Gastroesophageal sphincter (tissue), 4 donors: ENCODE data around the gene VAV1. TPM values are rescaled to one million over a fixed set of nuclear protein-coding genes. Genes with fewer than 3 reads are reported as not detected.

Experiments used
- ATAC-seq: fragments of 150-250 bp; one replicate; pipeline ENCODE4 v1.9.1; 2016; ENCODE audit warnings: mild to moderate bottlenecking, moderate library complexity
- H3K27ac ChIP-seq, 4 donors: fragments of 200-600 bp; sonication (generic) in 3 of 4; 1 replicate in 3 of 4; 2 replicates in 1 of 4; pipeline ENCODE4 v1.5.1; 2016 to 2019
- H3K27me3 ChIP-seq: fragments of 200-600 bp; sonication (generic); one replicate; pipeline ENCODE4 v1.5.1; 2019
- H3K36me3 ChIP-seq, 2 donors: fragments of 200-600 bp; sonication (generic); one replicate each; pipeline ENCODE4 v1.5.1; 2019; ENCODE audit warnings: control low read depth in 1 of 2
- H3K4me1 ChIP-seq, 3 donors: fragments of 200-600 bp; sonication (generic); 1 replicate in 2 of 3; 2 replicates in 1 of 3; pipeline ENCODE4 v1.5.1; 2016 to 2019; ENCODE audit warnings: control low read depth in 2 of 3
- H3K4me3 ChIP-seq, 2 donors: fragments of 200-600 bp; sonication (generic); one replicate each; pipeline ENCODE4 v1.5.1; 2019; ENCODE audit warnings: mild to moderate bottlenecking in 1 of 2, moderate library complexity in 1 of 2
- H3K9me3 ChIP-seq, 3 donors: fragments of 200-600 bp; sonication (generic); one replicate each; pipeline ENCODE4 v1.5.1; 2017 to 2019; ENCODE audit warnings: control low read depth in 2 of 3
- CTCF ChIP-seq, 4 experiments: fragments of 200-600 bp in 2 of 4; fragments of 450-650 bp in 2 of 4; sonication (generic) in 1 of 4; IDR thresholded peaks; one replicate each; pipeline ENCODE4 v1.5.1; 2017 to 2019; ENCODE audit warnings: antibody characterized with exemption in 4 of 4, mild to moderate bottlenecking in 2 of 4, moderate library complexity in 2 of 4
- EP300 ChIP-seq: sonication (generic); formaldehyde crosslinking; IDR thresholded peaks from one replicate; pipeline ENCODE4 v1.6.1; 2017; ENCODE audit warnings: antibody characterized with exemption, mild to moderate bottlenecking
- POLR2A ChIP-seq, 2 donors: fragments of 450-650 bp; IDR thresholded peaks; one replicate each; pipeline ENCODE4 v1.6.1; 2017; ENCODE audit warnings: antibody characterized with exemption in 2 of 2, mild to moderate bottlenecking in 2 of 2, moderate library complexity in 1 of 2
- POLR2AphosphoS5 ChIP-seq: sonication (generic); formaldehyde crosslinking; IDR thresholded peaks from one replicate; pipeline ENCODE4 v1.6.1; 2017; ENCODE audit warnings: antibody characterized with exemption
- WGBS, 2 donors: methylation state at CpG; one replicate each; pipeline ENCODE4 v1.1.5; 2018; ENCODE audit warnings: low coverage in 1 of 2; 5-methylcytosine and 5-hydroxymethylcytosine counted together
- total RNA-seq, 4 donors: library from RNA; depleted of rRNA; stranded (reverse); fragments of >200 nt; gene quantifications; one replicate each; pipeline ENCODE4 v1.1.0, GENCODE V29; 2016

VAV1 gene
- total RNA-seq, 4 donors from 2014 or later, result 2.3 to 7.8 (median 5.7) TPM

DNA sequence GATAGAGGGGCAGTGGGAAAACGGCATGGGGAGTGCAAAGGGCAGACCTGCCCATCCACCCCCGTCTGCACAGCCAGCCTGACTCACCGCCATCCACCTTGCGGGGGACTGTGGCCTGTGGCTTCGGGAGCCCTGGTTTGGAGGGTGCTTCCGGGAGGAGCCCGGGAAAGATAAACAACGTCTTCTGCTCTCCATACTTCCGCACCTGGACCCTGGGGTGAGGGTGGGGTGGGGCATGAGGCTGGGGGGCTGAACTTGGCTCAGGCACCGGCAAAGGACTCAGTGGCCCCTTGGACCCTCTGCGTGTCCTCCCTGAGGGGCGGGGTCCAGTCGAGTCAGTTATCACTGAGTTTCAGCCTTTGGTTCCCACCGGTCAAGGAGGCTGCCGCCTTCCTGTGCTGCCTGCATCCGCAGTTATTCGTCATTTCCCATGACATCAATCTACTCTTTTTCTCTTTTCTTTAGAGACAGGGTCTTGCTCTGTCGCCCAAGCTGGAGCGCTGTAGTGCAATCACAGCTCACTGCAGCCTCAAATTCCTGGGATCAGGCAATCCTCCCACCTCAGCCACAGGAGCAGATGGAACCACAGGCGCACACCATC is 38.3 kb upstream of the VAV1 start:
- no peak for TF ChIP-seq EP300
- no peak for TF ChIP-seq CTCF (IDR thresholded peaks at IDR 0.05)
- no peak for TF ChIP-seq POLR2AphosphoS5
- no peak for ATAC-seq
- H3K36me3 ChIP-seq, result peaks cover 0 to 49% of the 10 kb centered on the region in 2 donors
- WGBS, 2 donors, result 65 to 100% methylated on average over 1 to 6 of the region's 20 CpGs
- peaks cover 0 to 42% (median 24%) of the 10 kb centered on the region in 3 donors for H3K4me1 ChIP-seq
- H3K9me3 ChIP-seq, result no peaks in the 10 kb centered on the region
- peak overlapping the region in 1 of 4 donors; percentile 4 for H3K27ac ChIP-seq
- H3K4me3 ChIP-seq, result no peak overlapping the region
- H3K27me3 ChIP-seq, result no peaks in the 10 kb centered on the region

GRCh38 chr19:6735181-6735911 is 37.2 kb upstream of the VAV1 start:
- 70 to 71% methylated on average over 4 to 6 of the region's 15 CpGs for WGBS, 2 donors
- Histone ChIP-seq H3K36me3 (peaks cover 0 to 40% of the 10 kb centered on the region in 2 donors), H3K9me3 (no peaks in the 10 kb centered on the region), H3K4me1 (peaks cover 0 to 44% (median 24%) of the 10 kb centered on the region in 3 donors), H3K27ac (peak overlapping the region in 3 of 4 donors; percentile 93 to 98 (median 98)), H3K27me3 (no peaks in the 10 kb centered on the region), H3K4me3 (peak overlapping the region in 1 of 2 donors; percentile 81)
- ATAC-seq, result no peak
- TF ChIP-seq POLR2AphosphoS5 (no peak), POLR2A (IDR thresholded peaks at IDR 0.05) (no peak), CTCF (IDR thresholded peaks at IDR 0.05) (no peak), EP300 (no peak)

DNA sequence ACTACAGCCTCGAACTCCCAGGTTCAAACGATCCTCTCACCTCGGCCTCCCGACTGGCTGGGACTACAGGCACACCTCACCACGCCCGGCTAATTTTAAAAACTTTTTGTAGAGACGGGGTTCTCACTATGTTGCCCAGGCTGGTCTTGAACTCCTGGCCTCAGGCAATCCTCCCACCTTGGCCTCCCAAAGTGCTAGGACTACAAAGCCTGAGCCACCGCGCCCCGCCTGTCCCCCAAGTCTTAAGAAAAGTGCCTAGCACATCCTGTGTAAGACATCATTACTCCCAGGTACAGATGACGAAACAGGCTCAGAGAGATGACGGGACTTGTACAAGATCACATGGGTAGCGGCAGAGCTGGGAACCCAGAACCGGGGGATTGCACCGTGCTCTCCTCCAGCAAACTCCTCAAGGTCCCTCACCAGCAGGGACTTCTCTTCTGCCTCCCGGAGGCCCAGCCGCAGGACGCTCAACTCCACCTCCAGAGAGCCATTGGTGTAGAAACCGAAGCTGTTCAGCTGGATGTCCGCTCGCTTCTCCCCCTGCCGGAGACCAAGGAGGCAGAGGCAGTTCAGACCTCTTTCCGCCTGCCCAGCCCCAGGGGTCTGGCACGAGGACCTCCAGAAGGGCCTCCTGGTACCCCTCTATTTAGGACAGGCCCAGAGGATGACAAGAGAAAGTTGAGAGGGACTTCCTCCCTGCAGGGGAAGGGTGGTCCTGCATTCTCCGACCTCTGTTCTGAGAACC is 36.2 kb upstream of the VAV1 start:
- peak; percentile 10 for ATAC-seq
- TF ChIP-seq CTCF (IDR thresholded peaks at IDR 0.05) (peak in 3 of 4 experiments; percentile 70 to 81 (median 73)), POLR2A (IDR thresholded peaks at IDR 0.05) (no peak)
- WGBS, 2 donors, result 40 to 57% methylated on average over 1 to 6 of the region's 25 CpGs
- H3K36me3 ChIP-seq, result peaks cover 0 to 31% of the 10 kb centered on the region in 2 donors
- H3K4me3 ChIP-seq, result peak overlapping the region; percentile 57 to 81
- no peaks in the 10 kb centered on the region for H3K27me3 ChIP-seq
- no peaks in the 10 kb centered on the region for H3K9me3 ChIP-seq
- peaks cover 0 to 49% (median 24%) of the 10 kb centered on the region in 3 donors for H3K4me1 ChIP-seq
- H3K27ac ChIP-seq, result peak overlapping the region; percentile 78 to 98 (median 96)

DNA sequence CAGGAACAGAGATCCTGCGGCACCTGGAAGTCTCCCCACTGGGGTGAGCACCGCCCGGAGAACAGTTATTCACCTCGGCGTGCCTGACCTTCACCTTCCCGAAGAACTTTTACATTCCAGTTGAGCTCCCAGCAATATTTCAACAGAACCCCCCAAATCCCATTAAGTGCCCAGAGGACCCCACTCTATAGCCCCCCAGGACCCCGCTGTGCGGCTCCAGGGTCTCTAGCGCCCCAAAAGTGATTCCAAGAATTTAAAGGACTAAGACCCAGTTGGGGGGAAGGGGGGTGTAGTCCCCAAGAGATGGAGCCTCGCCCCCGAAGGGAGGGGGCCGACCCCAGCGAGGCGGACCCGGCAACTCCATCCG is 35.6 kb upstream of the VAV1 start:
- H3K27me3 ChIP-seq, result no peaks in the 10 kb centered on the region
- H3K4me1 ChIP-seq, result peaks cover 0 to 55% (median 24%) of the 10 kb centered on the region in 3 donors
- peak overlapping the region; percentile 78 to 98 (median 96) for H3K27ac ChIP-seq
- H3K36me3 ChIP-seq, result peaks cover 0 to 25% of the 10 kb centered on the region in 2 donors
- no peak for TF ChIP-seq POLR2A (IDR thresholded peaks at IDR 0.05)
- no peak for TF ChIP-seq POLR2AphosphoS5
- TF ChIP-seq CTCF (IDR thresholded peaks at IDR 0.05), result no peak
- no peak for TF ChIP-seq EP300
- peak overlapping the region; percentile 57 to 81 for H3K4me3 ChIP-seq
- no peaks in the 10 kb centered on the region for H3K9me3 ChIP-seq
- WGBS, 2 donors, result 0% methylated on average over 6 to 7 of the region's 16 CpGs
- no peak for ATAC-seq
